ENCODE results near the gene GFER.

DNA sequence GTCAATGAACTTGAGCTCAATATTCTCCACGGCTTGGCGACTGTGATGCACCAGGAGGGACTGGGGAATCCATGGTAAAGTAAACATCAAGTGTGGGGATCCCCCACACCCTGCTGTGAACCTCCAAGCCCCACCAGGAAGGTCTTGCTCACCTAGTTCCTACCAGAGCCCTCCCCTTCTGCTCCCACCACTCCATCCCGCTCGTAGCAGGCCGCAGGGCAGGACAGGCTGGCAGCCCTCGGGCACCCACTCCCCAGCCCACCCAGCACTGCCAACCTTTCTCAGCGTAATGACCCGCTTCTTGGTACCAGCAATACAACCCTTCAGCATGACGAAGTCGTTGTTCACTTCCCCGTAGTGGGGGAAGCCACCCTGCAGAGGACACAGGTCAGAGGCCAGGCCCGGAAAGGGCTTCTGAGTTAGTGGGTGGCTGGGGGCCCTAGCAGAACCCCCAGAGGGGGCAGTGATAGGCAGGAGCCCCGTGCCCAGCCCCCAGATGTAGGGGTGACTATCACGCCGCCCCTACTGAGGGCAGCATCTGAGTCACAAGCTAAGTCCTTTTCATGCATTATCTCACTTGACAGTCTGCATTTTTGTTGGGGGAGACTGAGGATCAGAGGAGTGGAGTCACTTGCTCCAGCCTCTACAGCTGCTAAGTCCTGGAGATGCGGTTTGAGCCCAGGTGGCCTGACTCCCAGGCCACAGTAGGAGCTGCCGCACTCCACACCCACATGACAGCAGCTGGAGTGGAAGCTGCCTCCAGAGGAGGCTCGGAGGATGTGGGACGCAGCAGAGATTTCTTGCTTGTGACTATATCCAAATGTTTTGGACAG is 38.2 kb upstream of the GFER start:
- TF ChIP-seq TAF1 (conservative IDR thresholded peaks at IDR 0.05) (no peak), JUND (IDR thresholded peaks at IDR 0.05) (no peak), RAD21 (IDR thresholded peaks at IDR 0.05) (no peak), MAX (IDR thresholded peaks at IDR 0.05) (no peak), CTCF (IDR thresholded peaks at IDR 0.05; ENCODE audit: low read depth, low read length, missing input control) (no peak), GABPA (IDR thresholded peaks at IDR 0.05 in 1 of 2, conservative IDR thresholded peaks at IDR 0.05 in 1 of 2) (no peak), HNF4G (IDR thresholded peaks at IDR 0.05) (no peak)
- TF ChIP-seq, protein P1, sequence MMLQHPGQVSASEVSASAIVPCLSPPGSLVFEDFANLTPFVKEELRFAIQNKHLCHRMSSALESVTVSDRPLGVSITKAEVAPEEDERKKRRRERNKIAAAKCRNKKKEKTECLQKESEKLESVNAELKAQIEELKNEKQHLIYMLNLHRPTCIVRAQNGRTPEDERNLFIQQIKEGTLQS (IDR thresholded peaks at IDR 0.05): no peak
- TF ChIP-seq, protein P2, sequence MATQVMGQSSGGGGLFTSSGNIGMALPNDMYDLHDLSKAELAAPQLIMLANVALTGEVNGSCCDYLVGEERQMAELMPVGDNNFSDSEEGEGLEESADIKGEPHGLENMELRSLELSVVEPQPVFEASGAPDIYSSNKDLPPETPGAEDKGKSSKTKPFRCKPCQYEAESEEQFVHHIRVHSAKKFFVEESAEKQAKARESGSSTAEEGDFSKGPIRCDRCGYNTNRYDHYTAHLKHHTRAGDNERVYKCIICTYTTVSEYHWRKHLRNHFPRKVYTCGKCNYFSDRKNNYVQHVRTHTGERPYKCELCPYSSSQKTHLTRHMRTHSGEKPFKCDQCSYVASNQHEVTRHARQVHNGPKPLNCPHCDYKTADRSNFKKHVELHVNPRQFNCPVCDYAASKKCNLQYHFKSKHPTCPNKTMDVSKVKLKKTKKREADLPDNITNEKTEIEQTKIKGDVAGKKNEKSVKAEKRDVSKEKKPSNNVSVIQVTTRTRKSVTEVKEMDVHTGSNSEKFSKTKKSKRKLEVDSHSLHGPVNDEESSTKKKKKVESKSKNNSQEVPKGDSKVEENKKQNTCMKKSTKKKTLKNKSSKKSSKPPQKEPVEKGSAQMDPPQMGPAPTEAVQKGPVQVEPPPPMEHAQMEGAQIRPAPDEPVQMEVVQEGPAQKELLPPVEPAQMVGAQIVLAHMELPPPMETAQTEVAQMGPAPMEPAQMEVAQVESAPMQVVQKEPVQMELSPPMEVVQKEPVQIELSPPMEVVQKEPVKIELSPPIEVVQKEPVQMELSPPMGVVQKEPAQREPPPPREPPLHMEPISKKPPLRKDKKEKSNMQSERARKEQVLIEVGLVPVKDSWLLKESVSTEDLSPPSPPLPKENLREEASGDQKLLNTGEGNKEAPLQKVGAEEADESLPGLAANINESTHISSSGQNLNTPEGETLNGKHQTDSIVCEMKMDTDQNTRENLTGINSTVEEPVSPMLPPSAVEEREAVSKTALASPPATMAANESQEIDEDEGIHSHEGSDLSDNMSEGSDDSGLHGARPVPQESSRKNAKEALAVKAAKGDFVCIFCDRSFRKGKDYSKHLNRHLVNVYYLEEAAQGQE (IDR thresholded peaks at IDR 0.05): no peak
